GM23338 (cell line): ENCODE data around the gene PDXK. TPM values are rescaled to one million over a fixed set of nuclear protein-coding genes. Genes with fewer than 3 reads are reported as not detected.

ENCODE experiments used
- ATAC-seq: fragments of 200-7000 bp; cut with Tn5 transposase; 3 replicates; pipeline ENCODE4 v1.9.1; 2020
- DNase-seq: peaks from one replicate; pipeline ENCODE4 v3.0.0-alpha.2; 2015; ENCODE audit warnings: low spot score
- H2AFZ ChIP-seq: fragments of 200-600 bp; sonication (generic); 2 replicates; pipeline ENCODE4 v1.8.0; 2016; ENCODE audit warnings: antibody characterized with exemption, mild to moderate bottlenecking, moderate library complexity
- H3F3A ChIP-seq: fragments of 200-600 bp; sonication (generic); replicated peaks from 2 replicates; pipeline ENCODE4 v1.8.0; 2017; ENCODE audit warnings: antibody characterized with exemption, mixed run types, low read depth
- H3K27ac ChIP-seq: fragments of 200-600 bp; sonication (generic); 2 replicates; pipeline ENCODE4 v1.6.1; 2016; ENCODE audit warnings: low read depth
- H3K27me3 ChIP-seq: fragments of 200-600 bp; sonication (generic); 2 replicates; pipeline ENCODE4 v1.8.0; 2016; ENCODE audit warnings: mild to moderate bottlenecking, mixed run types, moderate library complexity; ENCODE audit not compliant: insufficient read depth
- H3K36me3 ChIP-seq: fragments of 200-600 bp; sonication (generic); 2 replicates; pipeline ENCODE4 v1.8.0; 2016; ENCODE audit warnings: mild to moderate bottlenecking; ENCODE audit not compliant: insufficient read depth
- H3K4me1 ChIP-seq: fragments of 200-600 bp; sonication (generic); 2 replicates; pipeline ENCODE4 v1.8.0; 2016; ENCODE audit warnings: mild to moderate bottlenecking, moderate library complexity; ENCODE audit not compliant: insufficient read depth
- H3K4me2 ChIP-seq: fragments of 200-600 bp; sonication (generic); 2 replicates; pipeline ENCODE4 v1.7.1; 2017; ENCODE audit warnings: mixed run types
- H3K4me3 ChIP-seq: fragments of 200-600 bp; sonication (generic); 2 replicates; pipeline ENCODE4 v1.6.1; 2016; ENCODE audit warnings: mixed run types
- H3K79me2 ChIP-seq: fragments of 200-600 bp; sonication (generic); replicated peaks from 2 replicates; pipeline ENCODE4 v1.8.0; 2017; ENCODE audit warnings: mild to moderate bottlenecking; ENCODE audit not compliant: insufficient read depth
- H3K9me2 ChIP-seq: fragments of 200-600 bp; sonication (generic); 2 replicates; pipeline ENCODE4 v1.8.0; 2017; ENCODE audit not compliant: insufficient read depth
- H4K20me1 ChIP-seq: fragments of 200-600 bp; sonication (generic); replicated peaks from 2 replicates; pipeline ENCODE4 v1.8.0; 2017; ENCODE audit warnings: mild to moderate bottlenecking; ENCODE audit not compliant: insufficient read depth
- H3K27ac Mint-ChIP-seq: 2 replicates; pipeline ENCODE4 v1.8.0; 2020; ENCODE audit warnings: inconsistent platforms, mild to moderate bottlenecking, moderate library complexity, mixed read lengths
- H3K27me3 Mint-ChIP-seq: 3 replicates; pipeline ENCODE4 v1.8.0; 2022; ENCODE audit warnings: low read depth, mild to moderate bottlenecking, moderate library complexity, mixed read lengths, inconsistent platforms; ENCODE audit not compliant: insufficient read depth, poor library complexity
- H3K36me3 Mint-ChIP-seq: 3 replicates; pipeline ENCODE4 v1.8.0; 2021; ENCODE audit warnings: low read depth, mild to moderate bottlenecking, inconsistent platforms, moderate library complexity, mixed read lengths
- H3K4me1 Mint-ChIP-seq: 3 replicates; pipeline ENCODE4 v1.8.0; 2020; ENCODE audit warnings: mild to moderate bottlenecking, inconsistent platforms, mixed read lengths
- H3K4me3 Mint-ChIP-seq: 3 replicates; pipeline ENCODE4 v1.8.0; 2021; ENCODE audit warnings: moderate library complexity, mild to moderate bottlenecking, inconsistent platforms, mixed read lengths
- H3K9me3 Mint-ChIP-seq: 3 replicates; pipeline ENCODE4 v1.8.0; 2020; ENCODE audit warnings: moderate library complexity, mild to moderate bottlenecking, inconsistent platforms, mixed read lengths
- CREB1 ChIP-seq: fragments of 250-450 bp; sonication (Bioruptor Pico); IDR thresholded peaks from 2 replicates; pipeline ENCODE4 v1.5.0; 2020; ENCODE audit warnings: low read depth, mild to moderate bottlenecking, moderate library complexity
- CTCF ChIP-seq, 2 experiments: fragments of 200-600 bp in 1 of 2; sonication (generic) in 1 of 2; conservative IDR thresholded peaks; 2 replicates each; pipeline versions ENCODE4 v1.5.1 to v1.6.1; 2016 to 2017; ENCODE audit warnings: antibody characterized with exemption in 2 of 2, low read depth in 2 of 2, mild to moderate bottlenecking in 2 of 2, moderate library complexity in 1 of 2
- EZH2 ChIP-seq: fragments of 200-600 bp; sonication (generic); IDR thresholded peaks from one replicate; pipeline ENCODE4 v1.8.0; 2017; ENCODE audit warnings: antibody characterized with exemption, mild to moderate bottlenecking, low read depth; ENCODE audit not compliant: unreplicated experiment
- EZH2phosphoT487 ChIP-seq: fragments of 200-600 bp; sonication (generic); IDR thresholded peaks from one replicate; pipeline ENCODE4 v1.8.1; 2018; ENCODE audit warnings: antibody characterized with exemption; ENCODE audit not compliant: unreplicated experiment
- JUNB ChIP-seq: IDR thresholded peaks from one replicate; pipeline ENCODE4 v1.6.1; 2016; ENCODE audit warnings: antibody characterized with exemption; ENCODE audit not compliant: unreplicated experiment
- NANOG ChIP-seq: IDR thresholded peaks from 2 replicates; pipeline ENCODE4 v1.6.1; 2016; ENCODE audit warnings: antibody characterized with exemption, borderline replicate concordance
- POLR2AphosphoS5 ChIP-seq: IDR thresholded peaks from 2 replicates; pipeline ENCODE4 v1.6.1; 2016; ENCODE audit warnings: antibody characterized with exemption, low read depth
- ZNF331 ChIP-seq: fragments of 250-450 bp; sonication (Bioruptor Pico); IDR thresholded peaks from 2 replicates; pipeline ENCODE4 v1.5.0; 2020; ENCODE audit warnings: low read depth, mild to moderate bottlenecking, moderate library complexity
- ZNF462 ChIP-seq: fragments of 250-450 bp; sonication (Bioruptor Pico); IDR thresholded peaks from 2 replicates; pipeline ENCODE4 v1.5.0; 2020; ENCODE audit warnings: mild to moderate bottlenecking, moderate library complexity
- polyA plus RNA-seq: library from polyadenylated mRNA; unstranded; fragments of >200 nt; fragmentation: Nextera tagmentation; extraction: Ambion mirVana; gene quantifications from 2 replicates; pipeline ENCODE4 v1.2.1, GENCODE V29; 2016
- total RNA-seq: library from RNA; depleted of rRNA; stranded (reverse); fragments of >200 nt; shearing (Covaris generic); gene quantifications from 2 replicates; pipeline ENCODE4 v1.2.3, GENCODE V29; 2014

The PDXK gene
- total and polyA plus RNA-seq, 2 experiments from 2014 or later, result 53.2 to 66.3 TPM

- H3K9me3 Mint-ChIP-seq, result no peaks in the 10 kb centered on the region
- H3K4me3 ChIP-seq, result no peak overlapping the region
- peaks cover 16% of the 10 kb centered on the region for H3K27me3 Mint-ChIP-seq
- no peak overlapping the region for H3K27ac ChIP-seq
- peaks cover 8% of the 10 kb centered on the region; the same call in 1 of the 2 replicates for H3K36me3 ChIP-seq
- H3F3A ChIP-seq, result 0 out of 2 replicates have a peak, but pooled peaks cover 3% of the 10 kb centered on the region
- no peak for TF ChIP-seq EZH2phosphoT487
- 0 out of 2 replicates have a peak, but pooled peaks have one; percentile 6 for TF ChIP-seq POLR2AphosphoS5
- no peaks in the 10 kb centered on the region for H3K27me3 ChIP-seq
- no peaks in the 10 kb centered on the region for H3K4me1 ChIP-seq
- no peak overlapping the region for H2AFZ ChIP-seq
- H3K4me1 Mint-ChIP-seq, result no peaks in the 10 kb centered on the region
- ATAC-seq, result no peak
- H3K4me3 Mint-ChIP-seq, result no peak overlapping the region
- H3K9me2 ChIP-seq, result no peaks in the 10 kb centered on the region
- DNase-seq, result no peak
- H4K20me1 ChIP-seq, result no peaks in the 10 kb centered on the region; the same call in 1 of the 2 replicates
- H3K36me3 Mint-ChIP-seq, result peaks cover 67% of the 10 kb centered on the region
- no peaks in the 10 kb centered on the region for H3K79me2 ChIP-seq
- H3K27ac Mint-ChIP-seq, result no peak overlapping the region
- H3K4me2 ChIP-seq, result no peak overlapping the region
Measured at GRCh38 chr21:43802713-43803313, 83.9 kb downstream of the PDXK start.

- Mint-ChIP-seq H3K27ac (0 out of 2 replicates have a peak overlapping the region, but pooled peaks have one; percentile 31), H3K36me3 (peaks cover 58% of the 10 kb centered on the region), H3K4me1 (no peaks in the 10 kb centered on the region), H3K4me3 (no peak overlapping the region), H3K9me3 (no peaks in the 10 kb centered on the region), H3K27me3 (peaks cover 16% of the 10 kb centered on the region)
- ATAC-seq, result no peak
- Histone ChIP-seq H3K4me2 (no peak overlapping the region), H3K36me3 (peaks cover 6% of the 10 kb centered on the region; the same call in 1 of the 2 replicates), H3K4me1 (no peaks in the 10 kb centered on the region), H2AFZ (no peak overlapping the region), H3K9me2 (no peaks in the 10 kb centered on the region), H3F3A (0 out of 2 replicates have a peak, but pooled peaks cover 3% of the 10 kb centered on the region), H3K27me3 (no peaks in the 10 kb centered on the region), H4K20me1 (no peaks in the 10 kb centered on the region; the same call in 1 of the 2 replicates), H3K27ac (no peak overlapping the region), H3K4me3 (no peak overlapping the region), H3K79me2 (no peaks in the 10 kb centered on the region)
- DNase-seq, result no peak
- no peak for TF ChIP-seq ZNF331 (CRISPR knock-in tag)
- TF ChIP-seq CTCF (conservative IDR thresholded peaks at IDR 0.05; ENCODE audit: low read depth in 2 of 2), result no peak
- TF ChIP-seq ZNF462 (CRISPR knock-in tag), result no peak
- TF ChIP-seq NANOG, result no peak
- TF ChIP-seq JUNB, result no peak
- no peak for TF ChIP-seq EZH2
- no peak for TF ChIP-seq POLR2AphosphoS5
- TF ChIP-seq CREB1 (CRISPR knock-in tag), result no peak
Measured at GRCh38 chr21:43803558-43804300, 84.8 kb downstream of the PDXK start.
